PC-9 (cell line): ENCODE measurements around the gene EZH2. TPM values are rescaled to one million over a fixed set of nuclear protein-coding genes. Genes with fewer than 3 reads are reported as not detected.

Experiments
- BruUV-seq: library from RNA; stranded (reverse); fragments of 400-500 nt; replicated peaks from 2 replicates; lab custom pipeline; 2021; lab: Mats Ljungman, UMichigan
- CTCF ChIA-PET: fragments of 300-600 bp; sonication (Branson Sonifier 250); formaldehyde crosslinking; loops from one replicate; lab custom pipeline; 2022; ENCODE audit warnings: antibody characterized with exemption; lab: Charles Lee
- POLR2A ChIA-PET: fragments of 300-600 bp; sonication (Branson Sonifier 250); formaldehyde crosslinking; loops from one replicate; lab custom pipeline; 2022; ENCODE audit warnings: antibody characterized with exemption; ENCODE audit not compliant: unreplicated experiment; lab: Charles Lee
- DNase-seq, 2 experiments: peaks; one replicate each; pipeline versions ENCODE4 v3.0.0 to v3.0.0-alpha.2; 2015 to 2022; ENCODE audit warnings: mixed read lengths in 1 of 2
- H2AFZ ChIP-seq: fragments of 200-600 bp; sonication (generic); 2 replicates; pipeline ENCODE4 v1.8.1; 2017; ENCODE audit warnings: antibody characterized with exemption
- H3F3A ChIP-seq: fragments of 200-600 bp; sonication (generic); 2 replicates; pipeline ENCODE4 v1.8.1; 2017; ENCODE audit warnings: antibody characterized with exemption, mild to moderate bottlenecking, low read depth; ENCODE audit not compliant: insufficient read depth
- H3K27ac ChIP-seq: fragments of 200-600 bp; sonication (generic); 2 replicates; pipeline ENCODE4 v1.6.1; 2016; ENCODE audit warnings: mixed run types
- H3K27me3 ChIP-seq: fragments of 200-600 bp; sonication (generic); 2 replicates; pipeline ENCODE4 v1.6.1; 2016; ENCODE audit warnings: low read depth, mixed run types; ENCODE audit not compliant: insufficient read depth
- H3K36me3 ChIP-seq: fragments of 200-600 bp; sonication (generic); 2 replicates; pipeline ENCODE4 v1.6.1; 2016; ENCODE audit warnings: low read depth, mixed run types
- H3K4me1 ChIP-seq: fragments of 200-600 bp; sonication (generic); replicated peaks from 2 replicates; pipeline ENCODE4 v1.6.1; 2016; ENCODE audit warnings: mixed run types; ENCODE audit not compliant: insufficient read depth
- H3K4me2 ChIP-seq: fragments of 200-600 bp; sonication (generic); 2 replicates; pipeline ENCODE4 v1.6.1; 2017; ENCODE audit warnings: mixed run types
- H3K4me3 ChIP-seq: fragments of 200-600 bp; sonication (generic); 2 replicates; pipeline ENCODE4 v1.6.1; 2016; ENCODE audit warnings: mixed run types
- H3K79me2 ChIP-seq: fragments of 200-600 bp; sonication (generic); 2 replicates; pipeline ENCODE4 v1.6.1; 2017; ENCODE audit warnings: low read depth, mixed run types
- H3K9me2 ChIP-seq: fragments of 200-600 bp; sonication (generic); 2 replicates; pipeline ENCODE4 v1.8.1; 2017; ENCODE audit warnings: mild to moderate bottlenecking; ENCODE audit not compliant: insufficient read depth
- H3K9me3 ChIP-seq: fragments of 200-600 bp; sonication (generic); 2 replicates; pipeline ENCODE4 v1.8.1; 2016; ENCODE audit warnings: low read depth; ENCODE audit not compliant: insufficient read depth
- H4K20me1 ChIP-seq: fragments of 200-600 bp; sonication (generic); 2 replicates; pipeline ENCODE4 v1.8.1; 2017; ENCODE audit not compliant: insufficient read depth
- EZH2 ChIP-seq: fragments of 200-600 bp; sonication (generic); IDR thresholded peaks from 2 replicates; pipeline ENCODE4 v1.8.0; 2017; ENCODE audit warnings: antibody characterized with exemption, low read depth
- intact Hi-C: fragments of 100-400 bp; cut with micrococcal nuclease; formaldehyde crosslinking; loops from one replicate; pipeline ENCODE4 v1.10.0; 2022; ENCODE audit not compliant: unreplicated experiment
- total RNA-seq: library from RNA; stranded (reverse); gene quantifications from 2 replicates; pipeline ENCODE4 v1.2.3, GENCODE V29; 2021
- TF ChIP-seq, protein P1 (sequence below): fragments of 200-600 bp; sonication (generic); conservative IDR thresholded peaks from 2 replicates; pipeline ENCODE4 v1.6.1; 2017; ENCODE audit warnings: mixed run types, antibody characterized with exemption, mild to moderate bottlenecking, moderate library complexity

EZH2 gene
- total RNA-seq, 1 experiment from 2014 or later, result 48.6 TPM

DNA sequence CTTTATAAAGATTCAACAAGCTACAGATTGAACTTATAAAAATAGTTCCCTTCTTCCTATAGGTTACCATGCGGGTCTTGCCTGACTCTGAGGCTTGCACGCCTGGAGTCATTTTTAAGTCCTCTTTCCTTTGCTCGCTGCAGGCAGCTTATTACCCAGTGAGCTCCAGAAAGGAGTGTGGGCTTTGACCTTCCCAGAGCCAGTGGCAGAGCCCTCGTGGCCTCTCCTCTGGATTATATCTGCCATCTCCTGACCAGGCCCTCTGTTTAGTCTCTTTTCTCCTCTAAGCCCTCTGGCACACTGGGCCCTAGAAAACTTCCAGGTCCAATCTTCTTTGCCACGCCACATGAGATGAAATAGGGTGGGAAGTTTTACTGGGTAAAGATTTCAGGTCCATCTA lies 39.9 kb upstream of the EZH2 start:
- Histone ChIP-seq H3K27me3 (no peaks in the 10 kb centered on the region), H3F3A (no peaks in the 10 kb centered on the region), H3K9me2 (no peaks in the 10 kb centered on the region), H3K36me3 (no peaks in the 10 kb centered on the region), H3K9me3 (no peaks in the 10 kb centered on the region), H3K4me2 (no peak overlapping the region), H3K79me2 (no peaks in the 10 kb centered on the region), H2AFZ (no peak overlapping the region), H3K4me1 (no peaks in the 10 kb centered on the region), H3K4me3 (no peak overlapping the region), H4K20me1 (no peaks in the 10 kb centered on the region), H3K27ac (no peak overlapping the region)
- no peak for DNase-seq
- intact Hi-C loops, result no loop called here
- BruUV-seq, result no TSS peak
- TF ChIP-seq, protein P1, sequence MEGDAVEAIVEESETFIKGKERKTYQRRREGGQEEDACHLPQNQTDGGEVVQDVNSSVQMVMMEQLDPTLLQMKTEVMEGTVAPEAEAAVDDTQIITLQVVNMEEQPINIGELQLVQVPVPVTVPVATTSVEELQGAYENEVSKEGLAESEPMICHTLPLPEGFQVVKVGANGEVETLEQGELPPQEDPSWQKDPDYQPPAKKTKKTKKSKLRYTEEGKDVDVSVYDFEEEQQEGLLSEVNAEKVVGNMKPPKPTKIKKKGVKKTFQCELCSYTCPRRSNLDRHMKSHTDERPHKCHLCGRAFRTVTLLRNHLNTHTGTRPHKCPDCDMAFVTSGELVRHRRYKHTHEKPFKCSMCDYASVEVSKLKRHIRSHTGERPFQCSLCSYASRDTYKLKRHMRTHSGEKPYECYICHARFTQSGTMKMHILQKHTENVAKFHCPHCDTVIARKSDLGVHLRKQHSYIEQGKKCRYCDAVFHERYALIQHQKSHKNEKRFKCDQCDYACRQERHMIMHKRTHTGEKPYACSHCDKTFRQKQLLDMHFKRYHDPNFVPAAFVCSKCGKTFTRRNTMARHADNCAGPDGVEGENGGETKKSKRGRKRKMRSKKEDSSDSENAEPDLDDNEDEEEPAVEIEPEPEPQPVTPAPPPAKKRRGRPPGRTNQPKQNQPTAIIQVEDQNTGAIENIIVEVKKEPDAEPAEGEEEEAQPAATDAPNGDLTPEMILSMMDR, result no peak
- no peak for TF ChIP-seq EZH2
- POLR2A ChIA-PET, result no interaction called here
- CTCF ChIA-PET, result no interaction called here

DNA sequence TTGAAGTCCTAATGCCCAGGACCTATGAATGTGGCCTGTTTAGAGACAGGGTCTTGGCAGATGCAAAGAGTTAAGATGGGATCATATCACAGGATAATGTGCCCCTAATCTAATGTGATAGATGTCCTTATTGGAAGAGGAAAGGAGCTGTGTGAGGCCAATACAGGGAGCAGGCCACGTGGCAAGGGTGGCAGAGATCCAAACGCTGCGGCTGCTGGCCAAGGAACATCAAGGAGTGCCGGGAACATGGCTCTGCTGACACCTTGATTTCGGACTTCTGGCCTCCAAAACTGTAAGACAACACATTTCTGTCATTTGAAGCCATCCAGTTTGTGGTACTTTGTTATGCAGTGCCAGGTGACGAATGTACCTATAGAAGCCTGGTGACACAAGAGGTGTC lies 37.7 kb upstream of the EZH2 start:
- Histone ChIP-seq H3K27me3 (no peaks in the 10 kb centered on the region), H3K27ac (no peak overlapping the region), H2AFZ (no peak overlapping the region), H3K4me2 (no peak overlapping the region), H3F3A (no peaks in the 10 kb centered on the region), H3K9me3 (no peaks in the 10 kb centered on the region), H3K4me1 (no peaks in the 10 kb centered on the region), H4K20me1 (no peaks in the 10 kb centered on the region), H3K36me3 (no peaks in the 10 kb centered on the region), H3K9me2 (no peaks in the 10 kb centered on the region), H3K79me2 (no peaks in the 10 kb centered on the region), H3K4me3 (no peak overlapping the region)
- ChIA-PET CTCF (no interaction called here), POLR2A (no interaction called here)
- DNase-seq, result no peak
- intact Hi-C loops, result no loop called here
- TF ChIP-seq, protein P1, result no peak
- TF ChIP-seq EZH2, result no peak
- no TSS peak for BruUV-seq

DNA sequence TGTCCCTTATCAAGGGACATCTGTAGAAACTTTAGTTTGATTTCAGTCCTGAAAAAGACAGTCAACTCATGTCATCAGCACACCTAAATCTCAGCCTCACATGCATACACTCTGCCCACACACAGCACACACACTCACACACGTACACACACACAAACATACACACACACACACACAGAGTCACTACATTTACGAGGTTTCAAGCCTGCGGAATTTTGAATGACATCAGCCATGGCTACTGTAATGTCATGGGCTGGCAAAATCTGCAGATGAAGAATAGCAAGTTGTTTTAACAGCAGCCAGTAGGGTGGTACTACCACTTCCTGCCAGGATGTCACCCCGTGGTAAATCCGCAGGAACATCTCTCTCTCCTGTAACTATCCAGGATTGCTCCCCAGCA lies 37.1 kb upstream of the EZH2 start:
- no peaks in the 10 kb centered on the region for H3K9me2 ChIP-seq
- TF ChIP-seq, protein P1, result no peak
- TF ChIP-seq EZH2, result no peak
- CTCF ChIA-PET, result interaction anchor here (0.6 kb wide), 1 partner anchor 54 kb away, joined by 3 read pairs; no protein-coding TSS in a partner anchor
- no peak overlapping the region for H2AFZ ChIP-seq
- no peaks in the 10 kb centered on the region for H3K27me3 ChIP-seq
- no peaks in the 10 kb centered on the region for H3K79me2 ChIP-seq
- no TSS peak for BruUV-seq
- no peak for DNase-seq
- H3K36me3 ChIP-seq, result no peaks in the 10 kb centered on the region
- no peaks in the 10 kb centered on the region for H3K9me3 ChIP-seq
- H3K4me1 ChIP-seq, result no peaks in the 10 kb centered on the region; the same call in 1 of the 2 replicates
- no peak overlapping the region for H3K4me3 ChIP-seq
- no peak overlapping the region for H3K27ac ChIP-seq
- H3K4me2 ChIP-seq, result no peak overlapping the region
- intact Hi-C loops, result no loop called here
- POLR2A ChIA-PET, result no interaction called here
- H3F3A ChIP-seq, result no peaks in the 10 kb centered on the region
- H4K20me1 ChIP-seq, result no peaks in the 10 kb centered on the region
